NCI-H1694 treated with DMSO at 0.1 percent for 48 hours (cell line): Measurements from ENCODE around the gene NDST4.

Experiments used
- DNase-seq: peaks from one replicate; lab custom pipeline; 2025; lab: John Stamatoyannopoulos, UW

The NDST4 gene

GRCh38 chr4:114791976-114792375 is 321.4 kb downstream of the NDST4 start:
- DNase-seq = no peak

DNA sequence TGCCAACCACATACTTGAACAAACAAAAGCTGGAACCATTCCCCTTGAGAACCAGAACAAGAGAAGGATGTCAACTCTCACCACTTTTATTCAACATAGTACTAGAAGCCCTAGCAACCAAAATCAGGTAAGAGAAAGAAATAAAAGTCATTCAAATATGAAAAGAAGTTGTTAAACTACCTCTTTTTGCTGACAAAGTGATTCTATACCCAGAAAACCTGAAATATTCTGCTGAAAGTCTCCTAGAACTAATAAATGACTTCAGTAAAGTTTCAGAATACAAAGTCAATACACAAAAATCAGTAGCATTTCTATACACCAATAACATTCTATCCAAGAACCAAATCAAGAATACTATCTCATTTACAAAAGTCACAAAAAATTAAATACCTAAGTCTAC is 327.9 kb downstream of the NDST4 start:
- no peak for DNase-seq

DNA sequence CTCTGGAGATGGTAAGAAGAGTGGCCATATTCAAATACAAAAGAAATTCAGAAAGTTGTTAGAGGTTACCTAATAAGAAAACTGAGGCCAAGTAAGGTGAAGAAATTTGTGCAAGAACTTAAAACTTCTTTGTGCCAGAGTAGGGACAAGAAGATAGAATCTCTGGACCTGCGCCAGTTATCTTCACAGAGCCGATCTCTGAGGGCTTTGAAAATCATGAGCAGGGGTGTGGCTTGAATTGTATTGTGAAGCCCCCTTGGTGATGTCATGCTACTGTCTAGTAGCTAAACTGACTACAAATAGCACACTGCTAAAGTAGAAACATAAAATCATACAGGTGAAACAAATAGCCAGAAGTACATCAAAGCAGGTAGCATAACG is 330.2 kb downstream of the NDST4 start:
- DNase-seq = no peak

GRCh38 chr4:114782415-114783214 is 330.8 kb downstream of the NDST4 start:
- DNase-seq = no peak

DNA sequence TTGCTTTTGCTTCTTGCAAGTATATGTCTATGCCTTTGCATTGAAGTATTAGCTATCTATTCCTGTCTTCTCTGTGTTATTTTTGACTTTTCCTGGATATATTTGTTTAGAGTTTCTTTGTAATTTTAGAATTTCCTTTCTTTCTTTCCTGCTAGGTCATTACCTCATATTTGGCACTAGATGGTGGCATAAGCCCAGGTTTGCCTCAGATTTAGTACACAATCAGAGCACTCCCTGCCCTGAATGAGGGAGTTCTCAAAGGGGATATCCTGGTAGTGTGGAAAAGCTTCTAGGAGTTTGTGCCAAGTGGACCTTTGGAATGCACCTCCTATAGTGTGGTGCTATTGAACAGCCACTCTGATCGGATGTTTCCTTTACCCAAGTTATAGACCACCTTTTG is 333.2 kb downstream of the NDST4 start:
- peak; percentile 9 for DNase-seq
